ENCODE measurements around the gene IL10RA. TPM values are rescaled to one million over a fixed set of nuclear protein-coding genes. Genes with fewer than 3 reads are reported as not detected.

The IL10RA gene
- total and polyA plus RNA-seq, 9 of the 15 experiments (the other 6 are each of a cell fraction or from before 2014, with no cell fraction given), result 0.17 to 17.3 (median 2.9) TPM

DNA sequence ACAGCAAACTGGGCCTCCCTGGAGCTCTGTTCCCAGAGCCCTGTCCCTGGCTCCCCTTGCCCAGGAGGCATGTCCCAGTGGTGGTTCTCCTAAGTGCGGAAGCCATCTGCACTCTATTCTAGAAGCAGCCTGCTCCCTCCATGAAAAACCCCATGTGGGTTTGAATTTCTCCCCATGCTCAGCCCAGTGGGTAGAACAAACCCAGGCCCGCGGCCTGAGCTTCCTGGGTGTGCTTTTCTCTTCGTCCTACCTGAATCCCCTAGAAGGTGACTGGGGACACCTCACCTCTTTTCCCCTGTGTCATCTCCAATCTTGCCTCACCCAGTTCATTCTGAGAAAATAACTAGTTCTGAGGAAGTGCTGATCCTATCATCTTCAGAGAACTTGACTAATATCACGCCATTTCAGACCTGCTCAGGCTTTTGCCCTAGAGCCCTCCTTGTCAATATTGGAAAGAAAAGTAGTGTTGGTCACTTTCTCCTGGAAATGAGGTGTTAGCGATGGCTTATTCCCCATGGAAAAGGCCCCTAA lies 15.9 kb downstream of the IL10RA start (continued):
- TF ChIP-seq, protein P1, sequence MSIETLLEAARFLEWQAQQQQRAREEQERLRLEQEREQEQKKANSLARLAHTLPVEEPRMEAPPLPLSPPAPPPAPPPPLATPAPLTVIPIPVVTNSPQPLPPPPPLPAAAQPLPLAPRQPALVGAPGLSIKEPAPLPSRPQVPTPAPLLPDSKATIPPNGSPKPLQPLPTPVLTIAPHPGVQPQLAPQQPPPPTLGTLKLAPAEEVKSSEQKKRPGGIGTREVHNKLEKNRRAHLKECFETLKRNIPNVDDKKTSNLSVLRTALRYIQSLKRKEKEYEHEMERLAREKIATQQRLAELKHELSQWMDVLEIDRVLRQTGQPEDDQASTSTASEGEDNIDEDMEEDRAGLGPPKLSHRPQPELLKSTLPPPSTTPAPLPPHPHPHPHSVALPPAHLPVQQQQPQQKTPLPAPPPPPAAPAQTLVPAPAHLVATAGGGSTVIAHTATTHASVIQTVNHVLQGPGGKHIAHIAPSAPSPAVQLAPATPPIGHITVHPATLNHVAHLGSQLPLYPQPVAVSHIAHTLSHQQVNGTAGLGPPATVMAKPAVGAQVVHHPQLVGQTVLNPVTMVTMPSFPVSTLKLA (conservative IDR thresholded peaks at IDR 0.05), result peak in 1 of 2 experiments; percentile 44; a peak in 1 of 4 replicates
- TF ChIP-seq, protein P2, sequence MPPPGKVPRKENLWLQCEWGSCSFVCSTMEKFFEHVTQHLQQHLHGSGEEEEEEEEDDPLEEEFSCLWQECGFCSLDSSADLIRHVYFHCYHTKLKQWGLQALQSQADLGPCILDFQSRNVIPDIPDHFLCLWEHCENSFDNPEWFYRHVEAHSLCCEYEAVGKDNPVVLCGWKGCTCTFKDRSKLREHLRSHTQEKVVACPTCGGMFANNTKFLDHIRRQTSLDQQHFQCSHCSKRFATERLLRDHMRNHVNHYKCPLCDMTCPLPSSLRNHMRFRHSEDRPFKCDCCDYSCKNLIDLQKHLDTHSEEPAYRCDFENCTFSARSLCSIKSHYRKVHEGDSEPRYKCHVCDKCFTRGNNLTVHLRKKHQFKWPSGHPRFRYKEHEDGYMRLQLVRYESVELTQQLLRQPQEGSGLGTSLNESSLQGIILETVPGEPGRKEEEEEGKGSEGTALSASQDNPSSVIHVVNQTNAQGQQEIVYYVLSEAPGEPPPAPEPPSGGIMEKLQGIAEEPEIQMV (tag; conservative IDR thresholded peaks at IDR 0.05; ENCODE audit: low read depth), result peak; percentile 88
- TF ChIP-seq PTBP1 (IDR thresholded peaks at IDR 0.05; ENCODE audit: low read depth, low read length), result no peak
- peak; percentile 65; the same call in 1 of the 2 replicates for TF ChIP-seq ZNF444 (CRISPR knock-in tag; IDR thresholded peaks at IDR 0.05)
- TF ChIP-seq ZNF589 (CRISPR knock-in tag; IDR thresholded peaks at IDR 0.05; ENCODE audit: low read depth), result peak; percentile 94
- TF ChIP-seq C11orf30 (IDR thresholded peaks at IDR 0.05; ENCODE audit: low read depth), result peak; percentile 84
- TF ChIP-seq GTF2E2 (tag; IDR thresholded peaks at IDR 0.05), result peak; percentile 92
- peak; percentile 72 for TF ChIP-seq HIVEP1 (CRISPR knock-in tag; IDR thresholded peaks at IDR 0.05)
- no peak for TF ChIP-seq ETS2 (tag; IDR thresholded peaks at IDR 0.05; ENCODE audit: borderline replicate concordance, poor library complexity, severe bottlenecking)
- 0 out of 2 replicates have a peak, but pooled peaks have one; percentile 17 for TF ChIP-seq KAT7 (CRISPR knock-in tag; IDR thresholded peaks at IDR 0.05; ENCODE audit: borderline replicate concordance)
- peak; percentile 80; the same call in 1 of the 2 replicates for TF ChIP-seq SPI1 (IDR thresholded peaks at IDR 0.05; ENCODE audit: borderline replicate concordance, low read depth, low read length)
- peak; percentile 68 for TF ChIP-seq CEBPB (tag; IDR thresholded peaks at IDR 0.05)
- TF ChIP-seq ZNF445 (CRISPR knock-in tag; IDR thresholded peaks at IDR 0.05; ENCODE audit: low read depth), result no peak
- peak; percentile 82 for TF ChIP-seq ARID1B (IDR thresholded peaks at IDR 0.05)
- TF ChIP-seq, protein P3, sequence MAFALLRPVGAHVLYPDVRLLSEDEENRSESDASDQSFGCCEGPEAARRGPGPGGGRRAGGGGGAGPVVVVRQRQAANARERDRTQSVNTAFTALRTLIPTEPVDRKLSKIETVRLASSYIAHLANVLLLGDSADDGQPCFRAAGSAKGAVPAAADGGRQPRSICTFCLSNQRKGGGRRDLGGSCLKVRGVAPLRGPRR (CRISPR knock-in tag; IDR thresholded peaks at IDR 0.05), result peak; percentile 89
- peak in 1 of 2 experiments; percentile 58; a peak in 2 of 4 replicates for TF ChIP-seq HDAC1 (IDR thresholded peaks at IDR 0.05)
- TF ChIP-seq, protein P4, sequence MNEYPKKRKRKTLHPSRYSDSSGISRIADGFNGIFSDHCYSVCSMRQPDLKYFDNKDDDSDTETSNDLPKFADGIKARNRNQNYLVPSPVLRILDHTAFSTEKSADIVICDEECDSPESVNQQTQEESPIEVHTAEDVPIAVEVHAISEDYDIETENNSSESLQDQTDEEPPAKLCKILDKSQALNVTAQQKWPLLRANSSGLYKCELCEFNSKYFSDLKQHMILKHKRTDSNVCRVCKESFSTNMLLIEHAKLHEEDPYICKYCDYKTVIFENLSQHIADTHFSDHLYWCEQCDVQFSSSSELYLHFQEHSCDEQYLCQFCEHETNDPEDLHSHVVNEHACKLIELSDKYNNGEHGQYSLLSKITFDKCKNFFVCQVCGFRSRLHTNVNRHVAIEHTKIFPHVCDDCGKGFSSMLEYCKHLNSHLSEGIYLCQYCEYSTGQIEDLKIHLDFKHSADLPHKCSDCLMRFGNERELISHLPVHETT (CRISPR knock-in tag; conservative IDR thresholded peaks at IDR 0.05 in 1 of 2, IDR thresholded peaks at IDR 0.05 in 1 of 2), result peak in 1 of 2 experiments; percentile 95; a peak in 2 of 4 replicates
- TF ChIP-seq TBP (optimal IDR thresholded peaks at IDR 0.05; ENCODE audit: low read depth, low read length), result peak; percentile 57
- no peak for TF ChIP-seq ZBTB7A (IDR thresholded peaks at IDR 0.05; ENCODE audit: borderline replicate concordance, control insufficient read depth, low read depth, low read length)
- TF ChIP-seq, protein P5, sequence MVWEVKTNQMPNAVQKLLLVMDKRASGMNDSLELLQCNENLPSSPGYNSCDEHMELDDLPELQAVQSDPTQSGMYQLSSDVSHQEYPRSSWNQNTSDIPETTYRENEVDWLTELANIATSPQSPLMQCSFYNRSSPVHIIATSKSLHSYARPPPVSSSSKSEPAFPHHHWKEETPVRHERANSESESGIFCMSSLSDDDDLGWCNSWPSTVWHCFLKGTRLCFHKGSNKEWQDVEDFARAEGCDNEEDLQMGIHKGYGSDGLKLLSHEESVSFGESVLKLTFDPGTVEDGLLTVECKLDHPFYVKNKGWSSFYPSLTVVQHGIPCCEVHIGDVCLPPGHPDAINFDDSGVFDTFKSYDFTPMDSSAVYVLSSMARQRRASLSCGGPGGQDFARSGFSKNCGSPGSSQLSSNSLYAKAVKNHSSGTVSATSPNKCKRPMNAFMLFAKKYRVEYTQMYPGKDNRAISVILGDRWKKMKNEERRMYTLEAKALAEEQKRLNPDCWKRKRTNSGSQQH (CRISPR knock-in tag; IDR thresholded peaks at IDR 0.05), result peak; percentile 80; the same call in 1 of the 2 replicates
- no peak for TF ChIP-seq NONO (IDR thresholded peaks at IDR 0.05; ENCODE audit: low read depth in 2 of 2, low read length in 1 of 2)
